Heart left ventricle (tissue), 16 donors: ENCODE results near the gene DAND5. TPM values are rescaled to one million over a fixed set of nuclear protein-coding genes. Genes with fewer than 3 reads are reported as not detected.

Source experiments
- ATAC-seq, 4 donors: fragments of 200-7000 bp; cut with Tn5 transposase; one replicate each; pipeline ENCODE4 v1.9.1; 2020 to 2022; ENCODE audit warnings: moderate library complexity in 4 of 4, mild to moderate bottlenecking in 3 of 4, moderate number of reproducible peaks in 1 of 4
- DNase-seq, 5 donors: peaks; one replicate each; pipeline ENCODE4 v3.0.0-alpha.2; 2020
- H3K27ac ChIP-seq, 12 donors: fragments of 200-600 bp; sonication (generic) in 4 of 12; one replicate each; pipeline versions ENCODE4 v1.5.0 to v1.8.0; 2016 to 2022; ENCODE audit warnings: mild to moderate bottlenecking in 2 of 12
- H3K27me3 ChIP-seq, 9 donors: fragments of 200-600 bp; sonication (generic) in 2 of 9; one replicate each; pipeline versions ENCODE4 v1.5.1 to v1.8.0; 2016 to 2022; ENCODE audit warnings: mild to moderate bottlenecking in 3 of 9
- H3K36me3 ChIP-seq, 9 donors: fragments of 200-600 bp; sonication (generic) in 2 of 9; one replicate each; pipeline versions ENCODE4 v1.5.0 to v1.8.0; 2018 to 2022; ENCODE audit warnings: mild to moderate bottlenecking in 2 of 9
- H3K4me1 ChIP-seq, 12 donors: fragments of 200-600 bp; sonication (generic) in 4 of 12; one replicate each; pipeline versions ENCODE4 v1.5.0 to v1.8.0; 2016 to 2022; ENCODE audit warnings: mild to moderate bottlenecking in 3 of 12
- H3K4me3 ChIP-seq, 12 donors: fragments of 200-600 bp; sonication (generic) in 4 of 12; one replicate each; pipeline versions ENCODE4 v1.5.0 to v1.8.0; 2017 to 2022; ENCODE audit warnings: mild to moderate bottlenecking in 9 of 12, moderate library complexity in 4 of 12
- H3K9me3 ChIP-seq, 12 donors: fragments of 200-600 bp; sonication (generic) in 4 of 12; one replicate each; pipeline versions ENCODE4 v1.5.0 to v1.8.0; 2016 to 2022; ENCODE audit warnings: mild to moderate bottlenecking in 1 of 12
- POLR2A ChIP-seq, 2 donors: fragments of 450-650 bp; IDR thresholded peaks; one replicate each; pipeline ENCODE4 v1.6.1; 2017; ENCODE audit warnings: antibody characterized with exemption in 2 of 2, mild to moderate bottlenecking in 2 of 2, moderate library complexity in 2 of 2
- WGBS, 4 donors: extraction: QIAGEN DNeasy Blood & Tissue Kit in 2 of 4; methylation state at CpG; one replicate each; pipeline versions ENCODE4 v1.1.5 to v1.1.7; 2013 to 2018; 5-methylcytosine and 5-hydroxymethylcytosine counted together
- intact Hi-C, 10 donors: fragments of 100-400 bp; cut with DNase I; formaldehyde crosslinking; loops; one replicate each; pipeline versions ENCODE4 v1.11.1 to v1.14.2; 2022
- polyA plus RNA-seq, 2 donors: library from polyadenylated mRNA; stranded (reverse); fragments of 200-250 nt; gene quantifications; one replicate each; pipeline ENCODE4 v1.2.3, GENCODE V29; 2013
- total RNA-seq, 9 donors: library from RNA; depleted of rRNA in 2 of 9; stranded (reverse); fragments of >200 nt in 2 of 9; fragmentation: NEBNext Ultra II Directional in 3 of 9; extraction: Animal tissue kit (Norgen Biotek cat#: 25700) in 3 of 9; gene quantifications; one replicate each; pipeline versions ENCODE4 v1.1.0 to v1.2.4, GENCODE V29; 2016 to 2023
- TF ChIP-seq, protein P1 (sequence below), 12 donors: fragments of 200-600 bp; sonication (generic) in 4 of 12; IDR thresholded peaks; one replicate each; pipeline versions ENCODE4 v1.5.0 to v1.8.0; 2018 to 2022; ENCODE audit warnings: antibody characterized with exemption in 12 of 12, mild to moderate bottlenecking in 5 of 12
- donor health status: ischemic (EF 13 %, LVEDD 7.1; RV severe dilation, severe dysfunction).
- donor health status: healthy with polysubstance abuse.
- donor health status: DM: no; HTN: yes; CAD: no.
- donor health status: DM: no; HTN: no; CAD: no.
- donor health status: ischemic (EF 25% LVEDD 6.9; RV normal size, moderate dysfunction).
- donor health status: ischemic (EF 25% LVEDD 5.7; RV mildly dilated, moderate dysfunction).
- donor health status: healthy.
- donor health status: DM: yes; HTN: yes; CAD: no.
- donor health status: ischemic (EF 35%, LVEDD 5.7; RV mildly dilated, moderate dysfunction).
- donor health status: nonischemic (EF 11% LVEDD 7.7; RV severe dilation, severe dysfunction).
- donor health status: DM: yes; HTN: yes; CAD: no.
- donor health status: PGD.
- donor health status: ischemic (EF 29% LVEDD 5.4; RV normal size, mild dysfunction).
- donor health status: nonischemic (EF 23%, LVEDD 6.1; RV moderate dilation, normal function).

The DAND5 gene
- total and polyA plus RNA-seq, 11 donors: 1.4 to 13.6 (median 8.4) TPM

DNA sequence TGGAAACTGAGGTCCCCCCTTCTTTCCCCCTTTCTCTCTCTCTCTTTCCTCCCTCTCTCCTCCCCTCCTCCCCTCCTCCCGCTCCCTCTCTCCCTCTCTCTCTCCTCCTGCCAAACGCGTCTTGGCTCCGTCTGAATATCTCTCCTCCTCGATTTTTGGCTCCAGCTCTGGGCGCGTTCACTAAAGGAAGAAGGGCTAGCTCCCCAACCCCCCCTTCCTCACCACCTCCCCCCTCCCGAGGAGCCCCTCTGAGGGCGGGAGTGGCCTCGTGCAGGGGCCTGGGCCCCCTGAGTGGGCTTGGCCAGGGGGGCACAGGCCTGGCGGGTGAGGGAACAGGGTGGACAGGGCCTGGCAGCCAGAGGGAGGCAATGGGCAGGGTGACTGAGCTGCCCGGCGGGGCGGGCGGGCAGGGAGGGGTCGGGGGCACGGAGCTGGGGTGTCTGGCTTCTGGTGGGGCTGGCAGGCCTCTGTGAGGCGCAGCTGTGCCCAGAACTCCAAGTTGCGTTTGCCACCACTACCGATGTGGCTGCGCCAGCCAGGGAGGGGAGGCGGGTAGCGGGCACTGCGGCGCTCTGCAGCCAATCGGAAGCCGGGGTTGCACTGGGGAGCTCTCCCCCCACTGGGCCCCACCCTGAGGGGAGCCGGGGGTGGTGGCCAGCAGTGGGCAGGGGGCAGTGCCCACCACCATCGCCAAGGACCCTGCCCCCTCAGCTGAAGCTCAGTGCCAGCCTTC, 33.0 kb downstream of the DAND5 start:
- DNase-seq (peak; percentile 72 to 87 (median 76)), ATAC-seq (peak; percentile 67 to 81 (median 74))
- Histone ChIP-seq H3K4me3 (peak overlapping the region in 11 of 12 donors; percentile 8 to 51 (median 38)), H3K4me1 (peaks cover 0 to 80% (median 37%) of the 10 kb centered on the region in 12 donors), H3K36me3 (peaks cover 0 to 17% (median 6%) of the 10 kb centered on the region in 9 donors), H3K27me3 (no peaks in the 10 kb centered on the region), H3K27ac (peak overlapping the region; percentile 80 to 97 (median 92)), H3K9me3 (no peaks in the 10 kb centered on the region)
- no peak for TF ChIP-seq POLR2A (IDR thresholded peaks at IDR 0.05)
- TF ChIP-seq, protein P1, sequence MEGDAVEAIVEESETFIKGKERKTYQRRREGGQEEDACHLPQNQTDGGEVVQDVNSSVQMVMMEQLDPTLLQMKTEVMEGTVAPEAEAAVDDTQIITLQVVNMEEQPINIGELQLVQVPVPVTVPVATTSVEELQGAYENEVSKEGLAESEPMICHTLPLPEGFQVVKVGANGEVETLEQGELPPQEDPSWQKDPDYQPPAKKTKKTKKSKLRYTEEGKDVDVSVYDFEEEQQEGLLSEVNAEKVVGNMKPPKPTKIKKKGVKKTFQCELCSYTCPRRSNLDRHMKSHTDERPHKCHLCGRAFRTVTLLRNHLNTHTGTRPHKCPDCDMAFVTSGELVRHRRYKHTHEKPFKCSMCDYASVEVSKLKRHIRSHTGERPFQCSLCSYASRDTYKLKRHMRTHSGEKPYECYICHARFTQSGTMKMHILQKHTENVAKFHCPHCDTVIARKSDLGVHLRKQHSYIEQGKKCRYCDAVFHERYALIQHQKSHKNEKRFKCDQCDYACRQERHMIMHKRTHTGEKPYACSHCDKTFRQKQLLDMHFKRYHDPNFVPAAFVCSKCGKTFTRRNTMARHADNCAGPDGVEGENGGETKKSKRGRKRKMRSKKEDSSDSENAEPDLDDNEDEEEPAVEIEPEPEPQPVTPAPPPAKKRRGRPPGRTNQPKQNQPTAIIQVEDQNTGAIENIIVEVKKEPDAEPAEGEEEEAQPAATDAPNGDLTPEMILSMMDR (IDR thresholded peaks at IDR 0.05): peak in 7 of 12 donors; percentile 7 to 51 (median 32)
- WGBS, 4 donors: 25 to 53% (median 40%) methylated on average over 20 to 29 of the region's 29 CpGs
- intact Hi-C loops: loop anchor here in 2 of 10 donors (2.0 to 5.0 kb wide), 2 partner anchors 16 to 60 kb away; no protein-coding TSS in a partner anchor

DNA sequence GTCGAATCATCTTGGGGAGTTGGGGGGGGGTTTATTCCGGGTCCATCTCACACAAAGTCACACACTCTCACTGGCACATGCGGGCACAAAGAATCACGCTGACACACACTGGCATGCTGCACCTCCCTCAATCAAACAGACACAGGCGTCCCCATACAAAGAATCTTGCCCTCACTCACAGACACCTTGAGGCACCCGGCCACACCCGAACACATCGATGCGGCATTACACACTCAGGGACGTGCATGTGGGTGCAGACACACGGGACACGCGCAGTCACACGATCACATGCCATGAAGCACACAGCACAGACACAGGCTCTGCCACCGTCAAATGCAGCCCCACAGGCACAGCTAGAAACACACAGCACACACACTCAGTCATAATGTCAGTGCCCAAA, 33.7 kb downstream of the DAND5 start:
- TF ChIP-seq, protein P1 (IDR thresholded peaks at IDR 0.05): no peak
- no peak for TF ChIP-seq POLR2A (IDR thresholded peaks at IDR 0.05)
- Histone ChIP-seq H3K36me3 (peaks cover 0 to 17% (median 6%) of the 10 kb centered on the region in 9 donors), H3K27me3 (no peaks in the 10 kb centered on the region), H3K4me3 (peak overlapping the region in 9 of 12 donors; percentile 8 to 51 (median 38)), H3K9me3 (no peaks in the 10 kb centered on the region), H3K4me1 (peaks cover 0 to 82% (median 39%) of the 10 kb centered on the region in 12 donors), H3K27ac (peak overlapping the region; percentile 80 to 97 (median 92))
- intact Hi-C loops: loop anchor here in 2 of 10 donors (2.0 to 5.0 kb wide), 2 partner anchors 16 to 59 kb away; no protein-coding TSS in a partner anchor
- WGBS, 4 donors: 55 to 89% (median 72%) methylated on average over 15 of the region's 15 CpGs
- ATAC-seq (no peak), DNase-seq (no peak)

DNA sequence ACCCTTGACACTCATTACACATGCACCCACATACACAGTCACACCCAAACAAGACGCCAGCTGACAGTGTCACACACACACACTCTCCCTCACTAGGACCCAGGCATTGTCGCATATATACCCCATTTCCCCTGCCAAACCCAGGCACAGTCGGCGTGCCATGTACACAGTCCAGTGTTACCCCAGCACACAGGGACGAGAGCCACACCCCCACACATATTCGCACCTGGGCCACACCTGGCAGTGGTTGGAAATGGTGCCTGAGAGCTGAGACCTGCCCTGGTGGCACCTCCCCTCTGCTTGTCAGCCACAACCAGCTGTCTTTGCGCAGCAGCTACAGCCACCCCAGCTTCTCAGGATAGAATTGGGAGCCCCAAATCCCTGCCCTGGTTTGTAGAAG, 34.9 kb downstream of the DAND5 start:
- H3K4me1 ChIP-seq: peaks cover 0 to 87% (median 49%) of the 10 kb centered on the region in 12 donors
- peak overlapping the region in 1 of 12 donors; percentile 97 for H3K27ac ChIP-seq
- peaks cover 0 to 13% (median 0%) of the 10 kb centered on the region in 9 donors for H3K36me3 ChIP-seq
- H3K9me3 ChIP-seq: no peaks in the 10 kb centered on the region
- no peaks in the 10 kb centered on the region for H3K27me3 ChIP-seq
- no peak for ATAC-seq
- no peak for TF ChIP-seq POLR2A (IDR thresholded peaks at IDR 0.05)
- TF ChIP-seq, protein P1 (IDR thresholded peaks at IDR 0.05): no peak
- no peak for DNase-seq
- no peak overlapping the region for H3K4me3 ChIP-seq
- WGBS, 4 donors: 86 to 92% (median 90%) methylated on average over 5 to 7 of the region's 7 CpGs
- intact Hi-C loops: loop anchor here in 1 of 10 donors (5.0 kb wide), 1 partner anchor 58 kb away; no protein-coding TSS in a partner anchor

DNA sequence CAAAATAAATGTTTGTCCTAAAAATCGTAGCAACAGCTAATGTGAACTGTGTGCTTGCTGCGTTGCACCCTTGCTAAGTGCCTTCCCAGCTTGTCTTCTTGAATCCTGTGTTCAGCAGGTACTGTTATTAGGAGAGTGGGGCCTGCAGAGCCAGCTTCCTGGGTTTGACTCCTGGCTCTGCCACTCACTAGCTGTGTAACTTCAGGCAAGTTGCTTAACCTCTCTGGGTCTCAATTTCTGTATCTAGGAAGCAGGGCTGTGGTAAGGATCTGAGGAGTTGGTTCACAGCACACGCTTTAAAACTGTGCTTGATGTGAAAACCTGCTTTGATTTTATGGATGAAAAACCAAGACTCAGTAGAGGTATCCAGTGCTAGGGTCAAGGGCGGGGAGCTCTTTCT, 35.9 kb downstream of the DAND5 start:
- intact Hi-C loops: no loop called here
- Histone ChIP-seq H3K36me3 (peaks cover 0 to 5% (median 0%) of the 10 kb centered on the region in 9 donors), H3K27me3 (peaks cover 0 to 6% (median 0%) of the 10 kb centered on the region in 9 donors), H3K27ac (peak overlapping the region in 3 of 12 donors; percentile 3 to 97 (median 8)), H3K4me1 (peaks cover 0 to 96% (median 58%) of the 10 kb centered on the region in 12 donors), H3K4me3 (no peak overlapping the region), H3K9me3 (no peaks in the 10 kb centered on the region)
- no peak for DNase-seq
- TF ChIP-seq POLR2A (IDR thresholded peaks at IDR 0.05): no peak
- TF ChIP-seq, protein P1 (IDR thresholded peaks at IDR 0.05): no peak
- 89 to 92% (median 91%) methylated on average over 4 of the region's 4 CpGs for WGBS, 4 donors
- ATAC-seq: no peak
